ENCODE results near the gene ARHGAP18.

GRCh38 chr6:129673748-129674147 lies 36.2 kb downstream of the ARHGAP18 start:
- no peak for TF ChIP-seq SIN3A (IDR thresholded peaks at IDR 0.05; ENCODE audit: low read depth, low read length)
- no peak for TF ChIP-seq POLR2AphosphoS2 (IDR thresholded peaks at IDR 0.05; ENCODE audit: low read depth, low read length)
- no peak for TF ChIP-seq RELA (IDR thresholded peaks at IDR 0.05; ENCODE audit: borderline replicate concordance, partially characterized antibody)

Measured in GM12878 (cell line).